ENCODE measurements around the gene EEF2. TPM values are rescaled to one million over a fixed set of nuclear protein-coding genes. Genes with fewer than 3 reads are reported as not detected.

Gene EEF2
- total RNA-seq, 4 donors from 2014 or later: 936 to 2,469 (median 1,635) TPM

GRCh38 chr19:3979674-3980352 is 5.5 kb downstream of the EEF2 start:
- Histone ChIP-seq H3K4me1 (peaks cover 0 to 11% of the 10 kb centered on the region in 2 donors), H3K9me3 (no peaks in the 10 kb centered on the region), H3K27me3 (no peaks in the 10 kb centered on the region), H3K4me3 (no peak overlapping the region), H3K36me3 (no peaks in the 10 kb centered on the region), H3K27ac (no peak overlapping the region)
- intact Hi-C loops (cut with DNase I; ENCODE audit: low total_unique reads): loop anchor here (10.0 kb wide), 1 partner anchor 225 kb away; no protein-coding TSS in a partner anchor
- no peak for DNase-seq
- no peak for TF ChIP-seq CTCF (IDR thresholded peaks at IDR 0.05)
- TF ChIP-seq POLR2A (IDR thresholded peaks at IDR 0.05): no peak

- intact Hi-C loops (cut with DNase I; ENCODE audit: low total_unique reads): no loop called here
- no peak for TF ChIP-seq CTCF (IDR thresholded peaks at IDR 0.05)
- TF ChIP-seq POLR2A (IDR thresholded peaks at IDR 0.05): no peak
- Histone ChIP-seq H3K27me3 (no peaks in the 10 kb centered on the region), H3K4me1 (peaks cover 0 to 10% of the 10 kb centered on the region in 2 donors), H3K27ac (no peak overlapping the region), H3K9me3 (no peaks in the 10 kb centered on the region), H3K4me3 (no peak overlapping the region), H3K36me3 (no peaks in the 10 kb centered on the region)
- no peak for DNase-seq
Measured at GRCh38 chr19:3979289-3979673, 6.0 kb downstream of the EEF2 start.

DNA sequence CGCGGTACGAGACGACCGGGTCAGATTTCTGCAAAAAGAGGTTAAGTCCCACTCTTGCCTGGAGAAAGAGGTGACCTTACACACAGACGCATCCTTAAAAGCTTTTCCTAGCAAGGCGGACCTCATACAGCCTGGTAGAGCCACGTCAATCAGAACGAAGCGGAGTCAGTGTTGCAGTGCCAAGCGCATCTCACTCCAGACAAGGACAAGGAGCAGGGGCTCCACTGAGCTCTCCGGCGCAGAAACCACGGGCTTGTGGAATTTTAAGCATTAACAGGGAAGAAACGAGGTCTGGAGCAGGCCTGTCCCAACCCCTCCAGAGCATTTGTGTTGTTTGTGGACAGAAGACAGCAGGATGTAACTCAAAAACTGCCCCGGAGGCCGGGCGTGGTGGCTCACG is 7.1 kb downstream of the EEF2 start:
- H3K36me3 ChIP-seq: no peaks in the 10 kb centered on the region
- intact Hi-C loops (cut with DNase I; ENCODE audit: low total_unique reads): no loop called here
- TF ChIP-seq CTCF (IDR thresholded peaks at IDR 0.05): no peak
- TF ChIP-seq POLR2A (IDR thresholded peaks at IDR 0.05): no peak
- DNase-seq: no peak
- no peaks in the 10 kb centered on the region for H3K9me3 ChIP-seq
- no peaks in the 10 kb centered on the region for H3K4me1 ChIP-seq
- no peak overlapping the region for H3K4me3 ChIP-seq
- H3K27me3 ChIP-seq: no peaks in the 10 kb centered on the region
- no peak overlapping the region for H3K27ac ChIP-seq

GRCh38 chr19:3977242-3978143 is 7.8 kb downstream of the EEF2 start:
- Histone ChIP-seq H3K36me3 (no peaks in the 10 kb centered on the region), H3K4me1 (no peaks in the 10 kb centered on the region), H3K27ac (no peak overlapping the region), H3K9me3 (no peaks in the 10 kb centered on the region), H3K4me3 (no peak overlapping the region), H3K27me3 (no peaks in the 10 kb centered on the region)
- intact Hi-C loops (cut with DNase I; ENCODE audit: low total_unique reads): no loop called here
- TF ChIP-seq POLR2A (IDR thresholded peaks at IDR 0.05) (no peak), CTCF (IDR thresholded peaks at IDR 0.05) (no peak)
- peak in 1 of 2 donors; percentile 15 for DNase-seq

Measured in uterus (tissue), 4 donors.